MV-4-11 (cell line): ENCODE measurements around the gene PCGF3.
"Not testable (repeated sequence)": the region's sequence is repeated elsewhere in the genome, so short reads cannot be mapped to it uniquely, and the experiment has no call there.

Source experiments
- DNase-seq: peaks from one replicate; lab custom pipeline; 2025; lab: John Stamatoyannopoulos, UW

The PCGF3 gene

DNA sequence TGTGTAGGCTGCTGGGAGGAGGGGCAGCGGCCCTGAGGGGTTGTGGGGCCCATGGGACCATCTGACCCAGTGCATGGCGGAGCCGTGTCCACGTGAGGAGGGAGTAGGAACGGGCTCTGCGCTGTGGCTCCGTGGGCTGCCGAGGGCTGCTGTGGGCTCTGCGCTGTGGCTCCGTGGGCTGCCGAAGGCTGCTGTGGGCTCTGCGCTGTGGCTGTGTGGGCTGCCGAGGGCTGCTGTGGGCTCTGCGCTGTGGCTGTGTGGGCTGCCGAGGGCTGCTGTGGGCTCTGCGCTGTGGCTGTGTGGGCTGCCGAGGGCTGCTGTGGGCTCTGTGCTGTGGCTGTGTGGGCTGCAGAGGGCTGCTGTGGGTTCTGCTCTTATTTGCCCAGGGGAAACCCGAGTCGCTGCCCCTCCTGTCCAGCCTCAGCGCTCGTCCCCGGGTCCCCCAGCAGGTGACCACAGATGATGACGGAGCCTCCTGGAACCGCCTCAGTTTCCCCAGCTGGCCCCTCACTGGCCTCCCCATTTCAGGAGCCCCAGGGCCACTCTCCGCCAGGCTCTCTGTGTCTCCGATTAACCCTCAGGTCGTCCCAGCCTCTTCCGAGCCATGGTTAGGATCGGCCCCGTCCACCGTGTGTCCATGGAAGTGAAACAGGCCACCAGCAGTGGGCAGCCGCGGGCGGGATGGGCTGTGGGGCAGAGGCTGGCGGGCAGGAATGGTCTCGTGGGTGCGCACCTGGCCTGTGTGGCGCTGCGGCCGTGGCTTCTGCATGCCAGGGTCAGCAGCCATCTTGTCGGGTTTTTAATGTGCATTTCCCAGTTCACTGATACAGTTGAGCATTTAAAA lies 20.0 kb downstream of the PCGF3 start:
- DNase-seq: no peak

DNA sequence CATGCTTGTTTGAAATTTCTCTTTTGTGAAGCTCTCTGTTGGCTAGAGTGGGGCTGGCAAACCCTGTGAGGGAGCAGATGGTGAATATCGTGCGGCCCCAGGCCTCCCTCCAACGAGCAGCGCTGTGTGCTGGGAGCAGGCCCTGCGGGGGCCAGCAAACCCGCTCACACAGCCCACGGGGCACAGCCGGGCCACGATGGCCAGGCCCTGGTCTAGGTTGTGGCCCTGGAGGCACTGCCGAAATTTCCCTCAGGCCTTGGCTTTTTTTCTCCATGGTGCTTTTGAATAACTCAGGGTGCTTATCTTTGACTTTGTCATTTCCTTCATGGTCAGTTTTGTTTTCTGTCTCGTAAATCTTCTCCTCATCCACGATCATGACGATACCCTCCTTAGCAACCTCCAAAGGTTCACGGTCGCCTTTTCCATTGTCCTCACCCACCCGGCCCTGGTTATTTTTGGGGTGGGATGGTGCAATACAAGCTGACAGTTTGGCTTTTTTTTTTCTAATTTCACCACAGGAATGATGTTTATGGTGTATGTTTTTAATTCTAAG lies 20.7 kb downstream of the PCGF3 start:
- DNase-seq: peak; percentile 85

DNA sequence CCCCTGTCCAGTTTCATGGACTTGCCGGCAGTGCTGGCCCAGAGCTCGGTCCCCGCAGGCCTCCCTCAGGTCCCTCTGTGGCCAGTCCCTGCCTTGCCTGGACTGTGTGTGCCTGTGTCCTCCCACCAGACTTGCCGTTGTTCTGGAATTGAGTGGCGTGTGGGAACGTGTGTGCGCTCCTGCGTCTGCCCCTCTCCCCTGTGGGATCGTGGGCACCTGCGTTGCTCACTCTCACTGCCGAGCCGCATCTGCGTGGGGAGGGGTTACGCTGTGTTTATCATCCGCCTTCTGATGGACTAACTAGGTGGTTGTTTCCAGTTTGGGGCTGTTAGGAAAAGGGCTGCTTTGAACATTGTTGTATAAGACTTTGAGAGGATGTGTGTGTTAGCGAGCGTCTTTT lies 21.2 kb downstream of the PCGF3 start:
- peak; percentile 39 for DNase-seq

DNA sequence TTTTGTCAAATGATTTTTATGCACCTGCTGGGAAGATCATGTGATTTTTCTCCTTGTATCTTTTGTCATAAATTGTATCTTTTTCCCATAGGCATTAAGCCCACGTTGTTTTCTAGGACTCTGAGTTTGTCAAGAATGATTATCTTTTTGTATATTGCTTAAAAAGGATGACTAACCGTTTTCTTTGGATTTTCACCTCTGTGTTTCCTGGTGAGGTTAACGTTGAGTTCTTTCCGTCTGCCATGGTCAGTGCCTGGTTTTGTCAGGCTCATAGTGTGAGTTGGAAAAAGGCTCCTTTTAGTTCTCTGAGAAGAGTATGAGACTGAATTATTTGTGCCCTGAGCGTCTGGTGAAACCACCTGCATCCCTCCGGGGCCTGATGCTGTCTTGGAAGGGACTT lies 21.9 kb downstream of the PCGF3 start:
- DNase-seq: no peak

DNA sequence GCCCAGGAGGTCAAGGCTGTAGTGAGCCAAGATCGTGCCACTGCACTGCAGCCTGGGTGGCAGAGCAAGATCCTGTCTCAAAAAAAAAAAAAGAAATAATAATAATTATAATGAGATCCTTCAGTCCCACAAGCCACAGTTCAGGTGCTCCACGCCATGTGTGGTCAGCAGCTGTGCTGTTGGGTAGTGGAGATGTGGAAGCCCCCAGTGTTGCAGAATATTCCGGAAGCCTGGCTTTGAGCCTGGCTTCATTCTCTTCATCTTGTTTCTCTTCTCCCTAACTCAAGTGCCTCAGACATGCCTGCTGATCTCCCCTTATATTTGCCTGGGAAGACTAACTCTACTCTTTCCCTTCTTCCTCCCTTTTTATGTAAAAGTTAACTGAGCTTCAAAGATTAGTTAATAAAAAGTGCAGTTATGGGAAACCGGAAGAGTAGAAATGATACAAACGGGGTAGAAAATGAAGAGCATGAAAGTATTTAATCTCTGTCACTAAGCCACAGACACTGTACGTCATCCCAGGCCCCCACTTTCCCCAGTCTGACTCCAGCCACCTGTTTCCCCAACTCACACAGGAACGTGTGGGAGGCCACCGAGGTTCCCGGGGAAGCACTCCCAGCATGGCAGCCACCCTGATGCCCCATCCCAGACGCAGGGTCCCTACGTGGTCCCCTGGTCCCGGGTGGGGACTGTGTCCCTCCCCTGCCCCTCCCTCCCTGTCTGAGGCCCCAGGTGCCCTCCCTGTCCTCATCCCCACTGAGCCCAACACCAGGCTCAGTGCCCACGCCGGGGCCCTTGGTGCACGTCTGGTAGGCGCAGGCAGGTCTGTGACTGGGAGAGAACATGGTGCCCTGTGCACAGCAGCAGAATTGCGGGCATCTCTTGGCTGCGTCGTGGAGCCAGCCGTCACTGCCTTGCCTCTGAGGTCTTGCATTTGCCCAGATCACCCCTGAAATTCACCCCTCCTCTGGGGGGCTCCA lies 24.0 kb downstream of the PCGF3 start:
- DNase-seq: no peak

DNA sequence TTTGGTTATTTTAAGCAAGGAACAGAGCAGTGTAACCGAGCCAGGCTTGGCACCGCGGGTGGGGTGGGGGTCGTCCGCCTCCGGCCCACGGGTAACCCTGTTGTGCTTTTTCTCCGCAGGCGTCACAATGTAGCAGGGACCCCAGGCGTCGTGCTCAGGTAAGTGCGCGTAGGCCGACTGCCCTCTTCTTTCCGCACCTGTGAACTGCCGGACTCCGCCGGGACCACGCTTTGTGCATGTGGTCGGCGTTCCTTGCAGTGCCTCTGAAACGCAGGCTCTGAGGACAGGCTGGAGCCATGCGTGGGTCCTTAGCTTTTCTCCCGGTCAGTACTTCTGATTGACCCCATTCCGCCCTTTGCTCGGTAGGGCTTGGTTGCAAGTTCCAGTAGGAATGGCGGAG lies 24.9 kb downstream of the PCGF3 start:
- no peak for DNase-seq

DNA sequence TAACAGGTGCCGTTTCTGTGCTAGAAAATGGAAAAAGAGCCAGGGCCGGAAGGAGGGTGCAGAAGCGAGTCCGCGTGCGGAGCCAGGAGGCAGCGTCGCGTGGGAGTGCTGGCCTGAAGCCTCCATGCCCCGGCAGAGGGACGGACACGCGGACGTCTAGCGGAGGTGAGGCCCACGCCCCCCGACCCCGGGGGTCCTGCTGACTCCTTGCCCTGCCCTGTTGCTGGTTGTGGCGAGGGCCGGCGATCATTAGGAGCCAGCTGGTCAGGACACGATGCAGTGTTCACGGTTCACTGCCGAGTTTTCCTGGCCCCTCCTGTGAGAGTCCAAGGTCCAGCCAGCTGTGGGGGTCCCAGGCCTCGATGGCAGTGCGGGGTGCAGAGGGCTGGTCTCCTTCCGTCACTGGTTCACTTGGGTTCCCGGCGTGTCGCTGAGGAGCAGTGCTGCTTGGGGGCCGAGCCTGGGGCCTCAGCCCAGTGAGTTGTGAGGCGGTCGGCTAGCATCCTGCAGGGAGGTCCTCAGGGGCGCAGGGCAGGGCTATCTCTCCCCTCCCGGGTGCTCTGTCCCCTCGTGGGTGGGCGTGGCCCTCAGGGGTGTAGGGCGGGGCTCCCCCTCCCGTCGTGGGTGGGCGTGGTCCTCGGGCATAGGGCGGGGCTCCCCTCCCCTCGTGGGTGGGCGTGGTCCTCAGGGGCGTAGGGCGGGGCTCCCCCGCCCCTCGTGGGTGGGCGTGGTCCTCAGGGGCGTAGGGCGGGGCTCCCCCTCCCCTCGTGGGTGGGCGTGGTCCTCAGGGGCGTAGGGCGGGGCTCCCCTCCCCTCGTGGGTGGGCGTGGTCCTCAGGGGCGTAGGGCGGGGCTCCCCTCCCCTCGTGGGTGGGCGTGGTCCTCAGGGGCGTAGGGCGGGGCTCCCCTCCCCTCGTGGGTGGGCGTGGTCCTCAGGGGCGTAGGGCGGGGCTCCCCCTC lies 25.6 kb downstream of the PCGF3 start:
- not testable (repeated sequence) for DNase-seq

DNA sequence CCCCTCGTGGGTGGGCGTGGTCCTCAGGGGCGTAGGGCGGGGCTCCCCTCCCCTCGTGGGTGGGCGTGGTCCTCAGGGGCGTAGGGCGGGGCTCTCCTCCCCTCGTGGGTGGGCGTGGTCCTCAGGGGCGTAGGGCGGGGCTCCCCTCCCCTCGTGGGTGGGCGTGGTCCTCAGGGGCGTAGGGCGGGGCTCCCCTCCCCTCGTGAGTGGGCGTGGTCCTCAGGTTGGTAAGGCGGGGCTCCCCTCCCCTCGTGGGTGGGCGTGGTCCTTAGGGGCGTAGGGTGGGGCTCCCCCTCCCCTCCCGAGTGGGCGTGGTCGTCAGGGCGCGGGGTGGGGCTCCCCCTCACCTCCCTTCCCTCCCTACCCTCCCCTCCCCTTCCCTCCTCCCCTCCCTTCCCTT lies 26.3 kb downstream of the PCGF3 start:
- DNase-seq: not testable (repeated sequence)

DNA sequence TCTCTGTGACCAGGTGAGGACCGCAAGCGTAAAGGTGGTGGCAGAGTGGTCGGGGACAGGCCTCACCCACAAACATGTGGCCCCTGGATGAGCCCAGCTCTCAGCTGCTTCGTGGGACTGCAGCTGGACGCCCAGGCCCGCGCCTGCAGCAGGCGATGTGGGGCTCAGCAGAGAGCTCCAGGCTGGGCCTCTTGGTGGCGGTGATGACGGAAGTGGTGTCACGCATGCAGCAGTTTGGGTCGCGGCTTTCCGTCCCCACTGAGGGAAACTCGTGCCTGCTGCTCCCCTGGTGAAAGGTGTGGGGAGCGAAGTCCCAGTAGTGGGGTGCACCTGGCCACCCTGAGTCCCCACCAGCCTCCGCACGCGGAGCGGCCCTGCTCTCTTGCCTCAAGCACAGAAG lies 26.9 kb downstream of the PCGF3 start:
- DNase-seq: no peak

DNA sequence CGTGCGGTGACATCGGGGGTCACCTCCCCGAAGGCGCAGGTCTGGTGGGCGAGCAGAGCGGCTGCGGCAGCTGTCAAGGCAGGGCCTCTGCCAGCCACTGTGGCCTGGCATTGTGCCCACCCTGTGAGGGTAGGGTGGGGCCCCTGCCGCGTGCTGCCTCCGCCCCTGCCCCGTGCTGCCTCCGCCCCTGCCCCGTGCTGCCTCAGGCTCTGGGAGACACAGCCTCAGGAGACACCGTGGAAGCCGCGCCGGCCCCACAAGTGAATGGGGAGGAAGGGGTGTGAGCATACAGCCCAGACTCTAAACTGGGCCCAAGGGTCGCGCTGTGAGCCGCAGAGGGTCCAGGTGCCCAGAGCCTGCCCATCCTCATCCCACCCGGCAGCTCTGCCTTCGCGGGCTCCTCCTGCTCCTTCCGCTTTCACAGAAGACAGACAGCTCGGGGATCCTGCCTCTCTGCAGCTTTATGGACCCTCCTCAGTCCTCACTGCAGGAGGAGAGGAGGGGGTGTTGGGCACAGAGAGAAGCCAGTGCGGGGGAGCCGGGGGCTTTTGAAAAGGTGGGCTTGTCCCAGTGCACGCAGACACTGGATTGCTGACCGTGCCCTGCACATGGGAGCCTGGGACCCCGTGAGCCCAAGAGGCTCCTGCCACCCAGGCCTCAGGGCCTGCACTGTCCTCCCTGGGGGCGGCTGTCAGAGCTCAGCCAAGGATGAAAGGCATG lies 27.4 kb downstream of the PCGF3 start:
- DNase-seq: no peak

DNA sequence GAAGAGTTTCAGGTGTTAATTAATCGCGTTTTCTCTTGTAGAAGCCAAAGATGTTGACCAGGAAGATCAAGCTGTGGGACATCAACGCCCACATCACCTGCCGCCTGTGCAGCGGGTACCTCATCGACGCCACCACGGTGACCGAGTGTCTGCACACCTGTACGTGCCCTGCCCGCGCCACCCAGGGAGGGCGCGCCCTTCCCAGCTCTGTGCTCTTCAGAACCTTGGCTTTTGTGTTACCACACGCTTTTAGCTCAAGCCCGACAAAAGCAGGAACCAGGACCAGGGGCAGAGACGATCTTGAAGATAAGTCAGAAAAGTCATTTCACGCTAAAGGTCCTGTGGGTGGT lies 28.0 kb downstream of the PCGF3 start:
- no peak for DNase-seq

DNA sequence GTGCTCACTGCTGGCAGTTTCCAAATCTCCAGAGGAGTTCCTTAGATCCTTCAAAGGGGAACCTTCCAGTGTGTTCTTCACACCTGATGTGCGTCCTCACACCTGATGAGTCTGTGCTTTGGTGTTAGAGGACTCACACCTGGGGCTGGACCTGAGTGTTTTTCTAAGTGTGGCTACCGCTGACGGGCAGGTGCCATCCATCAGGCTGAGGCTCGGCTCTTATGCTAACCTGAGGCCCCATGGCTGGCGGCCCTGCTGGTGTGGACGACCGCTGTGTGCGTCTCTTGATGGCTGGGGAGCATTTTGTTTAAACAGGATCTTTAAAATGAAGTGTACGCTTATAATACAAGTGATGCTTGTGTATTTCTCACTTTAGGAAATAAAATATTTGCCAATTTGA lies 28.4 kb downstream of the PCGF3 start:
- DNase-seq: no peak

DNA sequence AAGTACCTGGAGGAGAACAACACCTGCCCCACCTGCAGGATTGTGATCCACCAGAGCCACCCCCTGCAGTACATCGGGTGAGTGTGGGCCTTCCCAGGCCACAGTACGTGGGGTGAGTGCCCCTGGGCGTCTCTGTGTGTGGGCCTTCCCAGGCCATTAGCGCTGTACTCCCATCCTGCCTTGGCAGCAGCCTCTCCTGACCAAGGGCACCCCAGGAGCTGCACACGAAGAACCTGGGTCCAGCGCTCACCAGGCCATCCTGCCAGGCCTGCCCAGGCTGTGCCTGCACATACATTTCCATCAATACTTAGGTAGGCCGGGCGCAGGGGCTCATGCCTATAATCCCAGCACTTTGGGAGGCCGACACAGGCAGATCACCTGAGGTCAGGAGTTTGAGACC lies 29.3 kb downstream of the PCGF3 start:
- no peak for DNase-seq

DNA sequence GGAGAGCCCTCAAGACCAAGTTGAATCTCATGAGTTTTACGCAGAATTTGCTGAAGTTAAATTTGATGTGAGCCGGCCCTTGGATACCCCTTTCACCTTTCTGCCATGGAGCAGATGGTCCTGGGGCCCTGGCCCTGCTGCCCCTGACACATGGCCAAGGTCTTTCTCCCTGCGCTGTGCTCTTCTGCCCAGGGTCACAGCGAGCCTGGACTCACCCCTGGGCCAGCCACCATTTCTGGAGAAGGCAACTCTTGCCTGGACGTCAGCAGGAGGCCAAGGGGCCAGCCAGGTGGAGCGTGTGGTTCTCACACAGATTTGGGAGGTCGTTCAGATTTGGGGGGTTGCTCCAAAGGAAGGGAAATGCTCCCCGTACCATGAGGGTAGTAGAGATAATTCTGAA lies 30.0 kb downstream of the PCGF3 start:
- DNase-seq: no peak

DNA sequence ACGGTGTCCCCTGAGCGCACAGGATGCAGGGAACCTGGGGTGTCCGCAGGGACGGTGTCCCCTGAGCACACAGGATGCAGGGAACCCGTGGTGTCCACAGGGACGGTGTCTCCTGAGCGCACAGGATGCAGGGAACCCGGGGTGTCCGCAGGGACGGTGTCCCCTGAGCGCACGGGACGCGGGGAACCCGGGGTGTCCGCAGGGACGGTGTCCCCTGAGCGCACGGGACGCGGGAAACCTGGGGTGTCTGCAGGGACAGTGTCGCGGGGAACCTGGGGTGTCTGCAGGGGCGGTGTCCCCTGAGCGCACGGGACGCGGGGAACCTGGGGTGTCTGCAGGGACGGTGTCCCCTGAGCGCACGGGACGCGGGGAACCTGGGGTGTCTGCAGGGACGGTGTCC lies 30.9 kb downstream of the PCGF3 start:
- DNase-seq: not testable (repeated sequence)

DNA sequence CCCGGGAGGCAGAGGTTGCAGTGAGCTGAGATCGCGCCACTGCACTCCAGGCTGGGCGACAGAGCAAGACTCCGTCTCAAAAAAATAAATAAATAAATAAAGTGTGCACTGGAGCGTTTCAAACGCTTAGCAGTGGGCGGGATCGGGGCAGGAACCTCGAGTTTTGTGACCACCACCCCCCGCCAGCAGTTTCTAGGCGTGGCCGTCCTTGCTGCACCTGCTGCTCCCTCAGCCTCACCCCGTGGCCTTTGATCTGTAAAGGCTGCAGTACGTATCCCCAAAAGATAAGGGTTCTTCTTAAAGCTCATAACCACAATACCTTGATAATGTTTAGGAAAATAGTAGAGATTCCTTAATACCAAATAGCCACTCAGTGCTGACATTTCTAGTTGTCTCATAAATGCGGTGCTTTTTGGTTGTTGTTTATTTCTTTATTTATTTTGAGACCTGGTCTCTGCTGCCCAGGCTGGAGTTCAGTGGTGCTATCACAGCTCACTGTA lies 33.2 kb downstream of the PCGF3 start:
- DNase-seq: no peak

DNA sequence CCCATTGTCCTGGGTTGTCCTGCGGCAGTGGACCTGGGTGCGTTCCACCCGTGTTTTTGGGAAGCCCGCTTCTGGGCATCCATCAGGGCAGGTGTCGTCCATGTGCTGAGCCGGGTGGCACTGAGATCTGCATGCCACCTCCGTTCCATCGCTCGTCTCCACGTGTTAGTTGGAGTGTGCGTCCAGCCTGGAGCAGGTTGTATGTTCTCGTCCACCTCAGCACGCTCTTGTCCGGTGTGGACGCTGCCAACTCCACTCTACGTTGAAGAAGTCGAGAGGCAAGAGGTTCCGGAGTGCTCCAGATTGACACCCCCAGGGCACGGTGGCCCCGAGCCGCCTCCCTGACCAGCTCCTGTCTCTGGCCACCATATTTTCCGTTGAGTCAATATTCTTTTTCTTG lies 33.9 kb downstream of the PCGF3 start:
- DNase-seq: no peak

DNA sequence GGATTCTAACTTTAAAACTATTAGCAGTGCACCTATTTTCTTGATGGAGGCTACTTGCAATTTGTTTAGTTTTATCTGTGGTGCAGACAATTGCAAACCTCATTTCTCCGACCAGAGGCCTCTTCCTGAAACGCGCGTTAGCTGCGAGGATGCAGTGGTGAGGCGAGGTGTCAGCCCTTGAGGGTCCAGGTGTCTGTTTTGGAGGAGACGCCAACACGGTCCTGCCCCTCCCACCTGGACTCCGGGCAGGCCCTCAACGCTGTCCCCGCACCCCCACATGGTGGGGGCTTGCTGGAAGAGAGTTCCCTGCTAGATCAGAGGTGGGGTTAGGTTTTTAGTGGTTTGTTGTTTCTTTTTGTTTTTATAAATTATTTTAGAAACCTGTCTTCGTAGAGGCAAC lies 34.4 kb downstream of the PCGF3 start:
- DNase-seq: no peak

DNA sequence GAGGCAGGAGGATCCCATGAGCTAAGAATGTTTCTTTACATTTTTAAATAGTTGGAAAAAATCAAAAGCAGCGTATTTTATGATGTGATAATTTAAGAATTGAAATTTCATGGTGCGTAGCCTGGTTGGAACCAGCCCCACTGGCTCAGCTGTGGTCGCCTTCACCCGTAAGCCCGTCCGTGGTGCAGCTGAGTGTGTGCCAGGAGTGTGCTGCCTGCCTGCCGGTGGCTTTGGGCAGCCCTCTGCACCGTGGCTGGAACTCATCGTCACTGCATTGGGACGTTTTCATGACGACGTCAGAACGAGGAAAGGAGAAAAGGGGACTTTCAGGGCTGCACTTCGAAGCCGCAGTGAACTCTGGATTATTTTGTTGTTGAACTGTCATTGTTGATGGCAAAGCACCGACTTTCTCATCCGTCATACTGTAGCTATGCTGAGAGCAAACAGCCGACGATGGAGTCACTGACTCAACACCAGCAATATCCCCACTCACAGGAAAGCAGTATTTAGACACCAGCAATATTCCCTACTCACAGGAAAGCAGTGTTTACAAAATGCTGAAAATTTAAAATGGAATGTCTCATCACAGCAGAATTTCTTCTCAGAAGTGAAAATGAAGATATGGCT lies 35.1 kb downstream of the PCGF3 start:
- no peak for DNase-seq

DNA sequence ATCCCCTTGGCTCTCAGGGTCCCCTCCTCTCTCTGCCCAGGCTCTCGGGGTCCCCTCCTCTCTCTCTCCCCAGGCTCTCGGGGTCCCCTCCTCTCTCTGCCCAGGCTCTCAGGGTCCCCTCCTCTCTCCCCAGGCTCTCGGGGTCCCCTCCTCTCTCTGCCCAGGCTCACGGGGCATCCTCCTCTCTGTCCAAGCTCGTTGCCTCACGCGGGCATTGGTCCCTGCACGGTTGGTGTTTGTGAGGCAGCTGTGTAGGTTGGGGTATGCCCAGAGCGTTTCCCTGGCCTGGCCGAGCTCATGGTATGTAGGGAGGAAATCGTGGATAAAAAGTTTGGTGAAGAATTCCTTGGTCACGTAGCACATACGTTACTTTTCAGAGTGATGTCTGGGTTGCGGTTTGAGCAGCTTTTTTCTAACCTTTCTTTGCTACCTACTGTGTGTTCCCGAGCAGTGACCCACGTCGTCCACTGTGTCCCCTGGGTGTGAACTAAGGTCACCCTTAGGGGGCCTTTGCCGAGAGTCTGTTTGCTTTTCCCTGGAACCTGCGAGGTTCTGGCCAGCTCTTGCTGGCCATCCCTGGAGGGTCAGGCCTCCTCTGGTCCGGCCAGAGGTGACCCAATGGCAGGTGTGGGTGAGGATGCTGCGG lies 36.6 kb downstream of the PCGF3 start:
- DNase-seq: no peak
